Measurements from ENCODE around the gene BACH2.

BACH2 gene

DNA sequence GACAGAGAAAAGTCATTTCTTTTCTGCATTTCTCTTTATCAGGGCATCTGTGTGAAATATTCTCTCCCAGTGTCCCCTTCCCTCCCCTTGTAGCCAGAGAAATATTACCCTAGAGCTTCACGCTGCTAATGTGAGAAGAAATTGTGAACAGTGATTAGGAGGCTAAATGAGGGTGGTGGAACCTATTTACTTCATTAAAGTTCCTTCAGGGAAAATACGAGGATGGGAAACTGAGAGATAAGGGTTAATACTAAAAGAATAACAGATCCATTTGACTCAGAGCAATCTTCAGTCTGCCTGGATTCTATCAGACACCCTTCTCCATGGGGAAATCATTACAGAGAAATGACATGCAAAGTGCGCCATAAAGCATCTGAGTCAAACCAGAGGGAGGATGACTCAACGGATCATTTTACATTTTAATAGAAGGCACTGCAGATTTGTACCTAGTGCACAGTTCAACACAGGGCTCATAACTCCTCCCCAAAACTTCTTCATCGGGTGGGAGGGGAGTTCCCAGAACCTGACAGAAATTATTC is 271.1 kb downstream of the BACH2 start:
- DNase-seq (ENCODE audit: low read depth) = no peak

DNA sequence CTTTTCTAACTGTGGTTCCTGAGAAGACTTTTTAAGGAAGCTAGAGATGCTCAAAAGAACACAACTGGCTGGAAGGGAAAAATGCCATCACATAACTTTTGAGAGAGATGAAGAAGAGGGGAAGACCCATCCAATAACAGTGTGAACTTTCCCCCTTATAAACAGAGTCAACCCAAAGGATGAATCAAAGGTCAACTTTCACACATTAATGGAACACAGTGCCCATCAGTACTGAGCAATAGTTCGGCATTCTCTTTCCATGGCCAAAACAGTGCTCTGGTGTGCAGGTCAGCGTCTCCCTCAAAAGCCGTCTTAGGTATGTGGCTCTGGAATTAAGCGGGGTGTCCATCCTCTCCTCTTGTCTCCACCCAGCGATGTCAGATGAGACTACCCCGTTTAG is 272.0 kb downstream of the BACH2 start:
- no peak for DNase-seq (ENCODE audit: low read depth)

DNA sequence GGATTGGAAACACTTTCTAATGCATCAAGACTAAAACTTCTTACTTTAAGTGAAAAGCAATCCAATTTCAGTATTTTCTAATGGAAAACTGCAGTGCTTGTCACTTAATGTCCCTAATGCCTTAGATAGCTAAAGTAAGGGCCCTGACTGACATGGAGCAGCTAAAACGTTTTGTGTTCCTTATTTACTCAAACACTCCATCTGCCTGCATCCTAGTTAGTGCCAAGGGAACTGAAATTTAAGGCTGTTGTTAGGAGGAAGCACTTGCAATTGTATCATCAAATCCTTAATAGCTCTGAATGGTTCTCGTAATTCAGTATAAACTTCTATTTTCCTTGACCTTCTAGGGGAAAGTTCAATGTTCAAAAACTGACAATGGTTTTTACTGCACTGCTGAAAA is 274.9 kb downstream of the BACH2 start:
- no peak for DNase-seq (ENCODE audit: low read depth)

DNA sequence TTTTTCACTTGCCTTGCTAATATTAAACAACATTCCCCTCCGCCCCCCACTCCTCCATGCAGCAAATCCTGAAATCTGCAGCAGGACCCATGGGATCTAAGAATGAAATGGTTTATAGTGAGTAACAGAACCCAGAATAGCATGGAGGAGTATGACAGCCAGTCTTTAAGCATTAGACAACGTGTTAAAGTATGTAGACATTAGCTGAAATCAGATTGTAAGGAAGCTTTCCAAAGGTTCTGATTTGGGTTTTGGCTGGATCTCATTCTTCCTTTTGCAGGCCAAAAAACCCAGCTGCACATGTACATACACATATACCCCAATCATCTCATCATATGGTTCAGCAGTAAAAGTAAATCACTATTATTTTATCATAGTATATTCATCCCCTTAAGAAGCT is 275.9 kb downstream of the BACH2 start:
- DNase-seq (ENCODE audit: low read depth) = no peak

DNA sequence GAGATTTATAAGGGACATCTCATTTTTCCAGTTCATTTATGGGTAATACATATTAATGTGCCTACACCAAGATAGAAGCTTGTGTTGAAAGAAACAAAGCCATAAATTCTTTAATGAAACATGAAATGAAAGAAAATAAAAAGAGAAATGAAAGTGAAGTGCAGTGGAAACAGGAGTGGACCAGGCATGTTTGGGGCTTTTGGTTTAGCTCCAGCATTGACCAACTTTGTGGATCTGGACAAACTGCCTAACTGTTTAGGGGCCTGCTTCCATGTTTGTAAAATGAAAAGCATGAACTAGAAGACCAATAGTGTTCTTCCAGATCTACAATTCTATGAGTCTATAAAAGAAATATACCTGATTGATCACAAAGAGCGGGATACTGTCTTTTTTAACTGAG is 277.4 kb downstream of the BACH2 start:
- no peak for DNase-seq (ENCODE audit: low read depth)

DNA sequence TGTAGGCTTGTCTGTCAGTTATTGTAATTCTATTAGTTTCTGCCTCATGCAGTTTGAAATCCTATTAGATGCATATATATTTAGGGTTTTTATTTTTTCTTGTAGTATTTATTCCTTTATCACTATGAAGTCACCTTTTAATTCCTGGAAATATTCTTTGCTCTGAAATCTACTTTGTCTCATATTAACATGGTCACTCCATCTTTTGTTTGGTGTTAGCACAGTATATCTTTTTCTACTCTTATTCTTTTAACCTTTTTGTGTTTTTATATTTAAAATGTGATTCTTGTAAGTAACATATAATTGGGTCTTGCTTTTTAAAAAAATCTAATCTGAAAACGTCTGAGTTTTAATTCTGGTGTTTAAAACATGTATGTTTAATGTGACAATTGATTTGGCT is 280.8 kb downstream of the BACH2 start:
- no peak for DNase-seq (ENCODE audit: low read depth)

DNA sequence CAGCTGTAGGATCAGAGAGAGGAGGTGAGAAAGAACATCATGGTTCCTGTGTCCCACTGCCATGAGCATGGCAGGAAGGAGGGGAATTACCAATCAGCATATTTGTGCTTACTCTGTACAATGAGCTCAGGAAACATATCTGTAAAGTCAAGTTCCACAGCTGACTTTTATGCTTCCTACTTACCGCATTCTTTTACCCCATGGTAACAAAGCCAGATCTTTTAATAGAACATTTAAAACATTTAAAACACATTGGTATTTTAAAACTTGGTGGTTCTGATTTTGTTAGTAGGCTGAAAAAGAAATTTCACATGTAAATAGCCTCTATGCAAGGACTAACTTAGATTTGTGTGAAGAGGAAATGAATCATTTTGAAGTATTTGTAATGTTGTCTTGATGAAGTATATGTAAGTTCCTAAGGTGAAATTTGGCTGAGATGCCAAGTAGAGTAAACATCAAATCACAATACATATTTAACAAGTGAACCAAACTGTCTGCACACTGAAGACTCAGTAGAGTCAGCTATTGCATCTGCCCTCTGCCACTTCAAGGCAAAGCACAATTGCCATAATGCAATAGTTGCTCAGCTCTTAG is 287.6 kb downstream of the BACH2 start:
- DNase-seq (ENCODE audit: low read depth) = no peak

DNA sequence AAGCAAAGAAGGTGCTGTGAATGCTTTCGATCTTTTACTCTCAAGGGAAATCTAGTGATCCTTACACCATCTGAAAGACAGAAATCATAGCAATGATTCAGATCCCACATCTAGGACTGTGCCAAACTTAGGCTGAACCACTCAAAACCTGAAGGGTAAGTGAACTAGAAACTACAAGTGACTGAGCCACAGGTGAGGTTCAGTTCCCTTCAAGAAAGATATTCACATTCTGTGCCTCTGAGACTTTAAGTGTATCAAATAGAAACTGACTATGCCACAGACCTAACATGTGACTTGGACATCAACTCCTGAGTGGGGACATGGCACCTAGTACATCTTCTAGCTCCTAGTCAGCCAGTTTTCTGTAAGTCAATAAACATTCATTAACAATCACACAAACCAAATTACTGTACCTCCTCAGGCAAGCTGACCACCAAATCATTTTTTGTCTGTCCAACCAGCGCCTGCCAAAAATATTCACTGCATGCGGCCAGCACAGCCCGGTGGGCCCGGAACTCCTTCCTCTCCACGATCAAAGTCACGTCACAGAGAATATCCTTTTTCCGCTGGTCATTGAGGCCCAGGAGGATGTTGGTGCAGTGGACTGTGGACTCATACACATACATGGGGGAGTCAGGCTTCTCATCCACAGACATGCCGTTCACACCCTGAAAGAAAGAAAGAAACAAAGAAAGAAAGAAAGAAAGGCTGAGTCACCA is 288.3 kb downstream of the BACH2 start:
- no peak for DNase-seq (ENCODE audit: low read depth)

DNA sequence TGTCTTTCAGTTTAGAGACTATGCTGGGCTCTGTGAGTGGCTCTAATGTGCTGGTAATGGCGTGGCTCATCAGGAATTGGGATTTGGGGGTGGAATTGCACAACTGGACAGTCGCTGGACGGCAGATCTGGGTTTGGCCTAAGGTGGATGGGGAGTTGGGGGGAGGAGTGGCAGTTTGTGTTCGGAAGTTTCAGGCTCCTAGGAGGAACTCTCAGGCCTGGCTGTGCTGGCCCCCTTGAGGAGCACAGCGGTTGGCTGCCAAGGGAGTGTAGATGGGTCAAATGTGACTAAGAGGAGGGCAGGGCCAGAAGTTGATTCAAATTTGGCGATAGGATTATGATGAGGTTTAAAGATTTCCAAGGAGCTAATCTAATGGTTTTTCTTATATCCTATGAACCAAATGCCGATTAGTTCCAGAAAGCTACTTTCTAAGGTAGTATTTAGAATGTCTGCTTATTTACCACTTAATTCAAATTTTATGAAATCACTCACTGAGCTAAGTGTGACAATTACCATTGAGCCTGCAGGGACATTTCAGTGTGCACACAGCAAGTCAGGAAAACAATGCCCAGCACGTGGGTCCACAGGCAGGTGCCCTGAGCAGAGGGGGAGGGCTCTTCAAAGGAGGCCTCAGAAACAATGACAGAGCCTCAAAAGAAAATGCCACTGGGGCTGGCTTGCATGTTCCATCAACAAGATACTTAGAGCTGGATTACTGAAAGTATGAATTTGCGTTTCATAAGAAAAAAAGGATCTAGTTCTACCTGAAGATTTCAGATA is 291.4 kb downstream of the BACH2 start:
- no peak for DNase-seq (ENCODE audit: low read depth)

DNA sequence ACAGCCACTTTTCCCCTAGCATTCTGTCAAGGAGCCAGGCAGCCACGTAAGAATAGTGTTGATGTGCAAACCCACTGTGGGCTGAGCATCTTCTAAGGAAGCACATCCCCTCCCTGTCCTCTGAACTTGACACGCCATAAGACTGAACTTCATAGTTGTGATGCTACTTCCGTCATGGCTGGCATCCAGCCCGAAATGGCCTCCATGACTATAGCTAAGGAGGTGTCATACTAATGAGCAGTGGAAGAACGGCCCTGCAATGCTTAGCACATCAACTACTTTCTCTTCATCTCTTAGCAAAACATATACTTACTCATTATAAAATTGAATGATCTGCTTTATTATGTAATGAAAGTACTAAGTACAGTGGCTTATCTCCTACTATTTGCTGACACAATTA is 292.1 kb downstream of the BACH2 start:
- no peak for DNase-seq (ENCODE audit: low read depth)

DNA sequence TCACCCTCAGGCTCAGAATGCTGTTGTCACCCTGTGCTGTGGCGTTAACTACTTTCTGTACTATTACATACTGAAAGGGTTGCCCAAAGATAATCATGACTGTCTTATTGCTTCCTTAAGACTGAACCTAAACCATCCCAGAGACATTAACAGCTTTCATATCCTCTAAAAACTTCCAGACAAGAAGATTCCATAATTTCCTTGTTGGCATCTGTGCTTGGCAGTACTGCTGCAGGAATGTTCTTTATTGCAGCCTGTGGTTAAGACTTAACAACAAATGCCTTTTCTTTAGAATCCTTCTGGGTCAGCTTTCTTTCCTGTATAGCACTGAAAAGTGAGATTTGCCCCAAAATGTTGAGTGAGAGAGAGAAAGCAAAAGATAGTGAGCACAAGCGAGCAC is 292.7 kb downstream of the BACH2 start:
- DNase-seq (ENCODE audit: low read depth) = no peak

DNA sequence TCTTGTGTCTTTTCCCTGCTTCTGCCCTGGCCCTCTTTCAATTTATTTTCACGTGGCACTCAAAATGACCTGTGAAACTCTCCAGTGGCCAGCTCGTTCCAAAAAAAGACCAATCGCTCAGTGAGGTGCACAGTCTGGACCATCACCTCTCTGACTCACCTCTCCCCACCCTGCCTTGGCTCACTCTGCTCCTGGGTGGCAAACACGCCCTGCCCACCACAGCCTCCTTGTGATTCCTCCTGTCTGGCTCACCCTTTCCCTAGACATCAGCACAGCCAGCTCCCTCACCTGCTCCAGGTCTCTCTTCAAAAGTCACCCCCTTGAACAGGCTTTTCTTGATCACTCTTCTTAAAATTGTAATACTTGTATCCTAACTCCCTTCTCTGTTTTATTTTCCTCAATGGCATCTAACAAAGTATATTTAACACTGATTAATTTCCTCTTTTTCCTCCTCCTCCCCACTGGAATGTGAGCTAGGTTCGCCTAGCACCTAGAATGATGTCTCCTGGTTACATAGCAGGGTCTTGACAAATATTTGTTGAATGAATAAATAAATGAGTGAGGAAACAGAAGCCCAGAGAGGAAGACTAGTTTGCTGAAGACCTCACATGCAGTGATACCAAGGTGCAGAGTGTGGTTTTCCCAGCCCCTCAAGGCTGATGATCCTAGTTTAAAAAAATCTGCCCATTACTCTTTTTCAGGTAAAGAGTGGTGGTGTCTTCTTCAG is 293.4 kb downstream of the BACH2 start:
- no peak for DNase-seq (ENCODE audit: low read depth)

DNA sequence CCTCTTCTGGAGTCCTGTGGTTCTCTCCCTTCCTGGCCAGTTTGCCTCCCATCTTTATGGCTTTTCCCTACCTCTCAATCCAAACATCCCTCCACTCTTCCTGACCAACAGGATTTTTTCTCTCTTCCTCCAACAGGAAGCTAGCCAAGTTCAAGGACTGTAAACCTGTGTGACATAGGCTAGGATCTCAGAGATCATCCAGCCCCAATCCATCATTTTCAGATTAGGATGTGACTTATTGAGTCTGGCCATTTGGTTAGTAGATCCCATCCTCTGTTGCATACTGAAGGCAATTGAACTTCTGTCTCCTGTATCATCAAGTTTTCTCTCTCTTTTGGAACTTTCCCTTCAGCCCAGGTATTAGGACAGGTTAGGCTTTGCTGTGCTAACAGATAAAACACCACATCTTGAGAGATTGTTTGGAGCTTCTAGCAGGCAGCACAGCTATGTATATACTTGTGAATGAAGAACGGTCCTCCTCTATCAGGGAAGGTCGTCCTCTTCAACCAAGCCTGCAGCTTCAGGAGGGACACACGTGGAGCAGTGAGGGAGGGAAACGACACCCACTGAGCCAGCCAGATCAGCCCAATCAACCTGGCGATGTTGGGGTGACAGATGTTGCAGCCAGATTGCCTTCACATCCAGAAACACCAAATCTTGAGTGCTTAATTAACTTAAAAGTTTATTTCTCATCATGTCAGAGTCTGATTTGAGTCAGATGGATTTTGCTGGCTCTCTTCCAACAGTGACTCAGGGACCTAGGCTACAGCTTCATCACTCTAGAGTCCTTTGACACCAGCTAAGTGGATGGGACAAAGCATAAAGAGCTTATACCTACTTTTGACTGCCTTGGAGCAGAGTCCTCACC is 295.5 kb downstream of the BACH2 start:
- no peak for DNase-seq (ENCODE audit: low read depth)

DNA sequence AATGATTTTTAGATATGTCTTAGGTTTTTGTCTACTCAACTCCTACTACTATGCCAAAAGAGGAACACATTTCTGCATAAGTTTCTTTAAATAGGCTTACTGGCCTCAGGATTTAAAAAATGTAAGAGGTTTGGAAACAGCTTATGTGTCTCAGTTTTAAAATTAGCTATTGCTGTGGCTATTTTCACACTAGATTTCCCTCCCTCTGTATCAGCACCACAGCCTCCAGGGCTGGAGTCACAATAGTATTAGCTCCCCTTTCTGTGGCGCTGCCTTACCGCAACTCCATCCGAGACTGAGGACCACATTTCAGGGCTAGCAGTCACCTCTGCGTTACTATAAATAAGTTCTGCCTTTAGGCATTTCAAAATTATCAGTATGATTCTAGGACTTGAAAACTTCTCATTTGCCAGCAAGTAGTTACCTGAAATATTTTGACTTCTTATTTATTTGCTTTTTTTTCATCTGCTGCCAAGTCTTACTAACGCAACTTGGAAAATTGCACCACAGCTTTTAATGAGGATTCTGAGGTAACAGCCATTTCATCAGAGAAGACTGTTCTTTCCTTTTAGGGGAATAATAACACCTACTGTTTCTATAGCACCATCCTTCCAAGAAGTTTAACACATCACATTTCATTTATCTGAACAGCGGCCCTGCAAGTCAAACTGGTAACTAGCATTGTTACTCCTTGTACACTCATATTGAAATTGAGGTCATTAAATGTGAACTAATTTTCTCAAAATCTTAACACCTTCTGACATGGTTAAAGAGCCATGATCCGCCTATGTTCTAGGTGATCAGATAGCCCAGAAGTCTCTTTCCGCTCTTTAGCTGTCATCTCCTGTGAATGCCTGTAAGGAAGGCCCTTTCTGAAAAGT is 296.5 kb downstream of the BACH2 start:
- DNase-seq (ENCODE audit: low read depth) = no peak

DNA sequence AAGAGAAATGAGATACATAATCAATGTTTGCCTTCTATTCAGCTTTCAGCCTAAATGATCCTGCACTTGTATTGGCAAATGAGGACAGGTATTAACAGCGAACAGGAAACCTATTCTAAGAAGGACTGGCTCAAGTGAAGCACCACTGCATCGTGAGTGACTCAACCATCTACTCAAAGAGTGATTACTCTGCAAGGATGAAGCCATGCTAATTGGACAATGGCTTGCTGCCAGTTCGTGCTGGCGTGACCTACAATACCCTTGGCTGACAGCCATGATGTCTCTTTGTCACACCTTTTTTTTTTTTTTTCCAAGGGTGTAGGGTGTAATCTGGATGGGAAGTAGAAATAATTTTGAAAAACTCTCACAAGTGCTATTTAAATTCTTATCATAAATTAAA is 297.5 kb downstream of the BACH2 start:
- DNase-seq (ENCODE audit: low read depth) = no peak

DNA sequence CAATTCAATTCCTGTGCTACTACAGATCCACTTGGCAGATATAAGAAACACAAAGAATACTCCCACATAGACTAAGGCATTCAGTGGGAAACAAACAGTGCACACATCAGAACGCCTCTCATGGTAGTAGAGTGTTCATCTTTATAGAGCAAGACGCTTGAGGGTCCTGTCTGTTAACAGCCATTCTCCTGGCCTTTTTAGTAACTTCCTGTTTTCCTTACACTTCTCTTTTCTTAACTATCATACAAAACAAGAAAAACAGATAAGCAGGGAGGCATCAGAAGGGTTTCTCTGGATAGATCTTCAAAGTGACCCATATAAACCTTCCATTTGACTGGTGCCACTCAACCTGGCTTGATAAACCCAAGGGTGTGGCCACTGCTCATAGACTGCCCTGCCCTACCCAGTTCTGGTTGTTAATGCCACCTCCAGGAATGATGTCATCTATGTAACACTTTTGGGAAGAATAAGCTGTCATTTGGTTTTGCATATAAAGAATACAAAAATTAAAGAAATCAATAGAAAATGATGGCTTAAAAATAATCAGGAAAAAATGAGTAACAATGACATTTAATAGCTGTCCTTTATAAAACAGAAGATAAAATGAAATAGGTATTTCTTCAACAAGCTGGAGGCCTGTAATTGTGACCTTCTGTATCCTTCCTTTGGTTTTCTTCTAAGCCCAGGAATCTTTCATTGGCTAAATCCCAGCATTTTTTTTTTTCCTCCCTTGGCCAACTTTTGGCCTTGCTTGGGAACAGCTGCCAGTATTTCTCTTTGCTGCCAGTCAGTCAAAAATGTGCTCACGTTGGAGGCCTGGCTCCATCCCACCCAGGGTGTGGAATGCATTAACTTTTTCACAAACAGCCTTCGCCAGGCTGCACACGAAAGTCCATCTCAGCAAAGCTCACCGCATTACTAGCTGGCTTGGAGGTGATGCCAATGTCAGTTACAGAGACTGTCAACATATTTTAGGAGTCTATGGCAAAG is 298.9 kb downstream of the BACH2 start:
- no peak for DNase-seq (ENCODE audit: low read depth)

DNA sequence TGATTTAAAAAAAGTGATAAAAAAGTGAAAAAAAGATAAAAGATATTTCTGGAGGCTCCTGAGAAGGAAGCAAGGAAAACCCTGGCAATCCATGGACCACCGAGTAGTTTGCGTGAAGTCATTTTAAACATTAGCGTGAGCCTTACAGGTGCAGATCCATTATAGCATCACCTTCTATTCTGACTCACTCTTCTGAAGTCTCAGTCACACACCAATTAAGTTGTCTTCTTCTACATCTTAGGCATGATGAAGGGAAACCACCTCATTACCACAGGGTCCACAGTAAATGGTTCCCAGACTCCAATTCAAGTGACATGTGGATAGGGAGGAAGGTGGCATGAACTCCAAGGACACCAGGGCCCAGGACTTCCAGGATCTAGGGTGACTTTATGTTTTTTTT is 303.2 kb downstream of the BACH2 start:
- no peak for DNase-seq (ENCODE audit: low read depth)

DNA sequence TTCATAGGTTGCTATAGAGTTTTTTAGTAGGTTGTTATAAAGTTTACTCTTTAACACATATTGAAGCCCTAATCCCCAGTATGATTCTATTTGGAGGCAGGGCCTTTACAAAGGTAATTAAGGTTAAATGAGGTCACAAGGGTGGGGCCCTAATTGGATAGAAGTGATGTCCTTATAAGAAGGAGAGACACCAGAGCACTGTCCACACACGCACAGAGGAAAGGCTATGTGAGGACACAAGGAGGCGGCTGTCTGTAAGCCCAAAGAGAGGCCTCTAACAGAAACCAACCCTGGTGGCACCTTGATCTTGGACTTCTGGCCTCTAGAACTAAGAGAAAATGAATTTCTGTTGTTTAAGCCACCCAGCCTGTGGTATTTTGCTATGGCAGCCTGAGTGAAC is 303.8 kb downstream of the BACH2 start:
- no peak for DNase-seq (ENCODE audit: low read depth)

DNA sequence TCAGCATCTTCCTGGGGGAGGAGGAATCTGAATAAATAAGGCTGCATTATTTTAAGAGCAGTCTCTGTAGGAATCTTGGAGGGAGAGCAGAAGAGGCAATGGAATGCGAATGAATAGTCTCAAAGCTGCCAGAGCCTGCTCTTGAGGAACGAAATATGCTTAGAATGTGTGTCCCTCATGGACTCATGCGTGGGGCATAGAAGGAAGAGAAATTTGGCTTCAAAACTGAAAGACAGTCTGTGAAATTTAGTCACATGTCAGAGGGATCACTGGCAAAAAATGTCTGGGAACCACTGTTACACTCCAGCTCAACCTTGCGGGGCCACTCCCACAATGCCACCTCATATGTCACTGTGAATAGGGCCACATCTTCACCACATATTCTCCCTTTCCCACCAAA is 306.9 kb downstream of the BACH2 start:
- no peak for DNase-seq (ENCODE audit: low read depth)

Data from activated T-cell treated with anti-CD3 and anti-CD28 coated beads for 1 hour (primary cell).